Cardiac muscle cell (in vitro differentiated cells and primary cell): ENCODE measurements around the gene PAAF1. TPM values are rescaled to one million over a fixed set of nuclear protein-coding genes. Genes with fewer than 3 reads are reported as not detected.

Experiments used
- DNase-seq, 2 donors: peaks; one replicate each; pipeline versions ENCODE4 v3.0.0 to v3.0.0-alpha.2; 2010 to 2017; ENCODE audit warnings: low read depth in 1 of 2, low spot score in 1 of 2
- H3K27ac ChIP-seq: fragments of 200-600 bp; sonication (generic); 2 replicates; pipeline ENCODE4 v1.5.1; 2016
- H3K27me3 ChIP-seq: fragments of 200-600 bp; sonication (generic); 2 replicates; pipeline ENCODE4 v1.6.0; 2016; ENCODE audit warnings: control low read depth
- H3K36me3 ChIP-seq: fragments of 200-600 bp; sonication (generic); 2 replicates; pipeline ENCODE4 v1.5.1; 2016; ENCODE audit warnings: control low read depth
- H3K4me1 ChIP-seq: fragments of 200-600 bp; sonication (generic); 2 replicates; pipeline ENCODE4 v1.8.1; 2017; ENCODE audit warnings: low read depth, mild to moderate bottlenecking, mixed run types
- H3K4me3 ChIP-seq: fragments of 200-600 bp; sonication (generic); 2 replicates; pipeline ENCODE4 v1.5.1; 2016; ENCODE audit warnings: mild to moderate bottlenecking
- H3K9me3 ChIP-seq: fragments of 200-600 bp; sonication (generic); 2 replicates; pipeline ENCODE4 v1.5.1; 2017; ENCODE audit warnings: low read depth, mild to moderate bottlenecking, control low read depth
- CTCF ChIP-seq: IDR thresholded peaks from 2 replicates; pipeline ENCODE4 v1.5.1; 2012; ENCODE audit warnings: low read depth, mild to moderate bottlenecking, low read length
- polyA plus RNA-seq: library from polyadenylated mRNA; unstranded; fragments of >200 nt; fragmentation: Nextera tagmentation; extraction: Ambion mirVana; gene quantifications from 2 replicates; pipeline ENCODE4 v1.2.1, GENCODE V29; 2016
- total RNA-seq: library from RNA; depleted of rRNA; stranded (reverse); fragments of >200 nt; gene quantifications from 2 replicates; pipeline ENCODE4 v1.2.3, GENCODE V29; 2016

Gene PAAF1
- total and polyA plus RNA-seq, 2 experiments from 2014 or later: 63.9 to 97.2 TPM

DNA sequence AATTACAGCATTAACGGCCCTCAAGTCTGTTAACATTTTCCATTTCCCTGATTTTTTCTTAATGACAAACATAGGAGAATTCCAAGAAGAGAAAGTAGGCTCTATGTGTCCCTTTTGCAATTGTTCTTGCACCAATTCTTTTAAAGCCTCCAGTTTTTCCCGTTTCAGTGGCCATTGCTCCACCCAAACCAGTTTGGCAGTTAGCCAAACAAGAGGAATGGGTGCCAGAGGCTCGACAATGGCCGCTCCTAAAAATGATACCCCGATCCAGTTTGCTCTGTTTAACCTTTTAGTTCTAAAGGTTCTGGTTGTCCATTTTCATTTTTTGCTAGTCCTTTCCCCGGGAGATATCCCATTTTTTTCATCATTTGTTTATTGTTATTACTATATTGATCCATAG is 67.3 kb downstream of the PAAF1 start:
- no peak for TF ChIP-seq CTCF
- Histone ChIP-seq H3K9me3 (no peaks in the 10 kb centered on the region), H3K4me3 (no peak overlapping the region), H3K27ac (no peak overlapping the region), H3K4me1 (no peaks in the 10 kb centered on the region), H3K36me3 (no peaks in the 10 kb centered on the region), H3K27me3 (no peaks in the 10 kb centered on the region)
- no peak for DNase-seq

DNA sequence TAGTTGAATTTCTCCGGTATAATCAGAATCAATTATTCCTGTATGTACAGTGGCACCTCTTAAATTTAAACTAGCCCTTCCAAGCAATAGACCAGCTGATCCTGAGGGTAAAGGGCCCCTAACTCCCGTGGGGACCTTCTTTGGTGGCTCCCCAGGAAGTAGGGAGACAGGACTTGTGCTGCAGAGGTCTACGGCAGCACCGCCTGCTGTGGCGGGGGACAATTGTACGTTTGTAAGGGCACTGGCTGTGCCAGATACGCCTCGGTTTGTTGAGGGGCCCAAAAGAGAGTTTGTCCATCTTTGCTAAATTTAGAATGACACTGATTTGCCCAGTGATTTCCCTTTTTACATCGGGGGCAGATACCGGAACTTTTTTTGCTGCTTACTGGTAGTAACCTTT is 68.1 kb downstream of the PAAF1 start:
- no peaks in the 10 kb centered on the region for H3K27me3 ChIP-seq
- no peak overlapping the region for H3K4me3 ChIP-seq
- no peaks in the 10 kb centered on the region for H3K9me3 ChIP-seq
- H3K4me1 ChIP-seq: no peaks in the 10 kb centered on the region
- DNase-seq: no peak
- no peak overlapping the region for H3K27ac ChIP-seq
- H3K36me3 ChIP-seq: no peaks in the 10 kb centered on the region
- no peak for TF ChIP-seq CTCF

DNA sequence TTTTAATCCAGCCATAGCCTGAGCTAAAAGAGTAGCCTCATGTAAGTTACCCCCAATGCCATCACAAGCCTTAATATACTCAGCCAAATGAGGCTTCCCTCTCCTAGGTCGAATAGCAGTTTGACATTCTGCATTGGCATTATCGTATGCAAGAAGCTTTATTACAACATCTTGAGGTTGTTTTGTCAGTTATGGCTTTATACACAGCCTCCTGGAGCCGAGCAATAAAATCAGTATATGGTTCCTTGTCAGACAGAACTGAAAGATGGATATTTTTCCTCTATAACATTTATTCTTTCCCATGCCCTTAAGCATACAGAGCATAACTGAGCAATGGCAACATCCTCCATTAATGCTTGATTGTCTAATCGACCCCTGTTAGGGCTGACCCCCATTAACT is 68.6 kb downstream of the PAAF1 start:
- Histone ChIP-seq H3K4me1 (no peaks in the 10 kb centered on the region), H3K4me3 (no peak overlapping the region), H3K27me3 (no peaks in the 10 kb centered on the region), H3K9me3 (no peaks in the 10 kb centered on the region), H3K27ac (no peak overlapping the region), H3K36me3 (no peaks in the 10 kb centered on the region)
- no peak for DNase-seq
- no peak for TF ChIP-seq CTCF

- Histone ChIP-seq H3K4me3 (no peak overlapping the region), H3K9me3 (no peaks in the 10 kb centered on the region), H3K4me1 (no peaks in the 10 kb centered on the region), H3K36me3 (no peaks in the 10 kb centered on the region), H3K27me3 (no peaks in the 10 kb centered on the region), H3K27ac (no peak overlapping the region)
- no peak for DNase-seq
- TF ChIP-seq CTCF: no peak
Measured at GRCh38 chr11:73946798-73947458, 70.1 kb downstream of the PAAF1 start.

- H3K27ac ChIP-seq: no peak overlapping the region
- H3K4me1 ChIP-seq: no peaks in the 10 kb centered on the region
- H3K9me3 ChIP-seq: no peaks in the 10 kb centered on the region
- no peak for TF ChIP-seq CTCF
- no peaks in the 10 kb centered on the region for H3K27me3 ChIP-seq
- H3K36me3 ChIP-seq: no peaks in the 10 kb centered on the region
- no peak for DNase-seq
- H3K4me3 ChIP-seq: no peak overlapping the region
Measured at GRCh38 chr11:73949246-73949645, 72.4 kb downstream of the PAAF1 start.
